GM18519 (cell line): ENCODE measurements around the gene GARNL3.

Experiments
- ATAC-seq: cut with Tn5 transposase; IDR thresholded peaks from one replicate; pipeline ENCODE4 v1.9.1; 2021; ENCODE audit warnings: mild to moderate bottlenecking, moderate library complexity; ENCODE audit not compliant: unreplicated experiment, low FRiP score

GARNL3 gene

DNA sequence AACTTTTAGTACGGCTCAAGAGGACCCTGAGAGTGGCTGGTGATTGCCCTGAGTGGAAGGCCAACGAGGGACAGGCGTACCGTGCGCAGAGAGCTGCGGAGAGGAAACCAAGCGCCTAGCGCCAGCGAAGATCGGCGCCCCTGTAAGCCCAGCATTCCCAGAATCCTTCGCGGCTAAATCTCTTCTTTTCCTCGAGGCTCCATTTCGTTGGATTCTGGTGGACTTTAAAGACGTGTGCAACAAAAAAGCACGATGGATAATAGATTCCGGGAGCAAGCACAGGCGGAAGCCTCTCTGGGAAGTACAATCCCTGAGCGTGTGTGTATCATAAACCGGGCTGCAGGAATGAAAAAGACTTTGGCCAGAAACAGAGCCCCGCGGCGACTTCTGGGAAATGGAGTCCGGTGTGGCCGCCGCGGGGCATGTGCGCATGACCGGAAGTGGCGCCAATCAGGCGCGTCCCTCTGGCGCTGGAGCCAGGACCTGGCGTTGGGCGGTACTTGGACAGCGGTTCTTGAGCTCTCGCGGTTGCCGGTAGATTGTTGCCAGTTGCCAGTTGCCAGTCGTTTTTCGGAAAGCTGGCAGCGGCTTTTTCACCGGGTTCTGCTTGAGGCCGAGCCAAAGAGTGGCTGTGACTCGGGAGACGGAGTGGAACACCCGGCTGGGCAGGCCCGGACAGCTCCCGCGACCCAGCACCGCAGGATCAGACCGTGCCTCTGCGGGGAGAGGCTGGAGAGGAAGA is 159.5 kb downstream of the GARNL3 start, which contains the start of gene ZNF79:
Gene ZNF79, plus strand, starts transcription at position 449 of the 742 bp plus-strand sequence. CDS start 406 bp downstream, outside the sequence.
- peak; percentile 60 for ATAC-seq

GRCh38 chr9:127424676-127424999 is 160.1 kb downstream of the GARNL3 start:
- ATAC-seq = no peak

DNA sequence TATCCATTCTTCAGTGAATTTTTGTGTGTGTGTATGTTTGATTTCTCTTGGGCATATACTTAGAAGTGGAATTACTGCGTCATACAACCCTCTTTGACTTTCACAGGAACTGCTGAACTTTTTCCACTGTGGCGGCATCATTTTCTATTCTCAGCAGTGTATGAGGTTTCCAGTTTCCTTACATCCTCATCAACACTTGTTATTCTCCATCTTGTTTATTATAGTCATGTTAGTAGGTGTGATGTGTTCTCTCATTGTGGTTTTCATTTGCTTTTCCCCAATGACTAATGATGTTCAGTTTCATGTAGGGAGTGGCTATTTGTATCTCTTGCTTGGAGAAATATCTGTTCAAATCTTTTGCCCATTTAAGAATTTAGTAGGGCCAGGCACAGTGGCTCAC is 162.2 kb downstream of the GARNL3 start:
- ATAC-seq = no peak

DNA sequence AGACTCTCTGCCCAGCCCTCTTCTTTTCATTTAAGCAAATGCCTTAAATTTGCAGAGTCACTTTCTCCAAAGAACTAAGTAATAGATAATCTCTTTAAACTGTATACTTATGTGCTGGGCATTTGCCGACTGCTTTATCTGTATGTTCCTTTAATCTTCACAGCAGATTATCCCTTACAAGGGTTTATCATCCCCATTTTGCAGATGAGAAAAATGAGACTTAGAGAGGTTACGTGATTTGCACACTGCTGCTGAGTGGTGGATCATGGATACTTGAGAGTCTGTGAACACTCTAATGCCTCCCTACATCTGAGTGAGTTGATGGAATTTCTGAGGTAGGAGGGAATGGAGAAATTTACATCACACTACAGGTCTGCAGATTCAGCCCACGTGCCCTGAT is 163.8 kb downstream of the GARNL3 start:
- no peak for ATAC-seq

DNA sequence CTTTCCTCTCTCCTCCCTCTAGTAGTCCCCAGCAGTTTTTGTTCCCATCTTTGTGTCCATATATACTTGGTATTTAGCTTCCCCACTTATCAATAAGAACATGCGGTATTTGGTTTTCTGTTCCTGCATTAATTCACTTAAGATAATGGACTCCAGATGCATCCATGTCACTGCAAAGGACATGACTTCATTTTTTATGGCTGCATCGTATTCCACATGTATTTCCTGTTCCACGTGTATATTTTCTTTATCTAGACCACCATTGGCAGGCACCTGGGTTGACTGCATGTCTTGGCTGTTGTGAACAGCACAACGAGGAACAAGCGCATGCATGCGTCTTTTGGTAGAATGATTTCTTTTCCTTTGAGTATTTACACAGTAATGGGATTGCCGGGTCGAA is 165.8 kb downstream of the GARNL3 start:
- ATAC-seq = no peak

DNA sequence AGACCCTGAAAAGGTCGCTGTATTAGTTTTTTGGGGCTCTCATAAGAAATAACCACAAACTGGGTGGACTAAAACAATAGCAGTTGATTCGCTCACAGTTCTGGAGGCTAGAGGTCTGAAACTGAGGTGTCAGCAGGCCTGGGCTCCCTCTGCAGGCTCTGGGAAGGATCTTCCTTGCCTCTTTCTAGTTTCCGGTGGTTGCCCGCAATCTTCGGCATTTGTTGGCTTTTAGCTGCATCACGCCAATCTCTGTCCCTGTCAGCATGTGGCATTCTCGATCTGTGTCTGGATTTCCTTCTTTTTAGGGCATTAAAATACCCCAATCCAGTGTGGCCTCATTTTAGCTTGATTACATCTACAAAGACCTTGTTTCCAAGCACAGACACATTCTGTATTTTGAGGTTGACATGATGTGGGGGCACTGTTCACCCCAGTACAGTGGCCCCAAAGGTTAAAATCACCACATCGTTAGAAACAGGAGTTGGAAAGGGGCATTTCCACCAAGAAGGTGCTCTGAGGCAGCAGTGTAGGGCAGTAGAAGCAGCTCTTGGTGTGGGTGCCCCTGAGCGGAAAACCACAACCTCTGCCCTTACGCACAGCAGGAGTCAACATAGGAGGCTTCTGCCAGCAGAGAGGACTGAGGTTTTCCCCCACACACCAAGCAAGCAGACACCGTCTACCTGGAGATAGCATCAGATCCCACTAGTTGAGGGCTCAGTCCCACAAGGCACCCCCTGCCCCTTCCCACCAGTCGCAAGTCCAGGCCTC is 173.1 kb downstream of the GARNL3 start:
- no peak for ATAC-seq

DNA sequence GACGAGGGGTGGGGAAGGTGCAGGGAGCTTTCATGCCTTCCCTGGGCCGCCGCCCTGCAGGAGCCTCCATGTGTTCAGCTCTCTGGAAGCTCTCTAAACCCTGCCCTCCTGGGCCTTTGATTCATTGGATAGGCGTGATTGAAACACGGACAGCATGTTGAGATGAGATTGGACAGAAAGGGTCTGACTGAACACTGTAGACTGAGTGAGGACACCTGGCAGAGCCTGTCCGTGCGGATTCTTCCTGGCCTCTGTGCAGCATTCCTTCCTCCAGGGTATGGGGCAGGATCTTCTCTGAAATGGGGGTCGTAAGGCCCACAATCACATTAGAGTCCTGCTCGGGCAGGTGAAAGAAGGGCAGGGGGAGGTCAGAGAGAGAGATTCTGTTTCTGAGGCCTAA is 173.8 kb downstream of the GARNL3 start:
- ATAC-seq = no peak
